WERI-Rb-1 (cell line): ENCODE data around the gene JADE1.
A peak's percentile ranks its signal among the peaks of the same experiment; 100 is the strongest.

Experiments used
- DNase-seq: peaks from one replicate; pipeline ENCODE4 v3.0.0-alpha.2; 2020
- H3K27ac ChIP-seq: fragments of 250-450 bp; sonication (Bioruptor Pico); 2 replicates; pipeline ENCODE4 v1.5.1; 2020; ENCODE audit warnings: mild to moderate bottlenecking, moderate library complexity
- H3K27me3 ChIP-seq: fragments of 250-450 bp; sonication (Bioruptor Pico); 2 replicates; pipeline ENCODE4 v1.5.1; 2021; ENCODE audit warnings: mild to moderate bottlenecking, low read depth, moderate library complexity; ENCODE audit not compliant: insufficient read depth, severe bottlenecking
- H3K36me3 ChIP-seq: fragments of 250-450 bp; sonication (Bioruptor Pico); 2 replicates; pipeline ENCODE4 v1.5.1; 2020; ENCODE audit warnings: mild to moderate bottlenecking, moderate library complexity
- H3K4me3 ChIP-seq: 2 replicates; pipeline ENCODE4 v1.5.1; 2011; ENCODE audit warnings: low read depth, mild to moderate bottlenecking, control low read depth, low read length
- H3K9me3 ChIP-seq: fragments of 250-450 bp; sonication (Bioruptor Pico); 2 replicates; pipeline ENCODE4 v1.5.1; 2021; ENCODE audit warnings: mild to moderate bottlenecking, moderate library complexity; ENCODE audit not compliant: severe bottlenecking
- CTCF ChIP-seq: IDR thresholded peaks from 2 replicates; pipeline ENCODE4 v1.5.1; 2011; ENCODE audit warnings: low read depth, mild to moderate bottlenecking, control low read depth, inconsistent platforms, low read length

The JADE1 gene

DNA sequence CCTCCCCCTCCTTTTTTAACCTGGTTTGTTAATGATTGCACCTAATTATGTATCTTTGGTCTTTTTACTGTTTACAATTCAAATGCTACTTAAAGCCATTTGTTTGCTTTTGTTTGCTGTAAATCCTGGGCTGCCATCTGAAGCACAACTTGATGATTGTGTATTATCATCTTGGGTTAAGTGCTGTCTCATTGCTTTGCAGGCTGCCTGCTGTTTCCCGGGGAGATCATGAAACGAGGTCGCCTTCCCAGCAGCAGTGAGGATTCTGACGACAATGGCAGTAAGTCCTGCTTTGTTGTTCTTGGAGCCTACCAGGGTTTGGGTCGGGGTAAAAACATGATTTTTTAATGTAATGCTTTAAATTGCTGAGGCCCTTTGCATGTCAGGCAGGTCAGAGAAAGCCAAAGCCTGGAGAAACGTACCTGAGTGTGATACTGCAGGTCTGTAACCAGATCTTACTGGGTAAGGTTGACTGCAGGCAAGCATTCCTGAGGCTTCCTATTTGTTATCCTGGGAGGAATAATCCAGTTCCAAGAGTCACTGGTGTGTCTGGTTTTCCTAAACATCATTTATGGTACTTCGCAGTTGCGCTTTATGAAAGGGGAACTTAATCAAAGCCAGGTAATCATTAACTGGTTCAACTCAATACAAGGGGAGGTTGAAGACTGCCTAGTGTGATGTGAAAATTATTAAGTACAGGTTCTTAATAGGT is 22.2 kb downstream of the JADE1 start:
- H3K36me3 ChIP-seq = peaks cover 59% of the 10 kb centered on the region
- H3K27ac ChIP-seq = no peak overlapping the region; the same call in 1 of the 2 replicates
- no peak overlapping the region for H3K4me3 ChIP-seq
- DNase-seq = peak; percentile 42
- no peak for TF ChIP-seq CTCF
- H3K9me3 ChIP-seq = no peaks in the 10 kb centered on the region
- H3K27me3 ChIP-seq = no peaks in the 10 kb centered on the region

DNA sequence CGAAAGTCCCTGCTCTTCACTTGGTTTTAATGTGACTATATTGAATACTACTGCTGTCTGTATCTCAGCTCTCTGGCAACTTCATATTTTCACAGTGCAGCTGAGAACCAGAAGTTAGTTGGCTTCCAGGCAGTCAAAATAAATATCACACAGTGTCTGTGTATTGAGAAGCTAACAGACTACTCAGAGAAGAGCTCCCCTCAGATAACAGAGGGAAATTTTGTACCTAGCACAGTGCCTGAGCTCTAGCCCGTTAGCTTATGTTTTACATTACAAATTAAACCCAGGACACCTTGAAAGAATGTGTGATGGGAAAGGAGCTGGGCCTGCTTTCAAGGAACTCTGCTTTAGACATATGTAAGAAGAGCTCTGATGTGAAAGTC is 22.7 kb downstream of the JADE1 start:
- Histone ChIP-seq H3K36me3 (peaks cover 63% of the 10 kb centered on the region), H3K27me3 (no peaks in the 10 kb centered on the region), H3K9me3 (no peaks in the 10 kb centered on the region), H3K27ac (no peak overlapping the region; the same call in 1 of the 2 replicates), H3K4me3 (no peak overlapping the region)
- DNase-seq = no peak
- no peak for TF ChIP-seq CTCF

DNA sequence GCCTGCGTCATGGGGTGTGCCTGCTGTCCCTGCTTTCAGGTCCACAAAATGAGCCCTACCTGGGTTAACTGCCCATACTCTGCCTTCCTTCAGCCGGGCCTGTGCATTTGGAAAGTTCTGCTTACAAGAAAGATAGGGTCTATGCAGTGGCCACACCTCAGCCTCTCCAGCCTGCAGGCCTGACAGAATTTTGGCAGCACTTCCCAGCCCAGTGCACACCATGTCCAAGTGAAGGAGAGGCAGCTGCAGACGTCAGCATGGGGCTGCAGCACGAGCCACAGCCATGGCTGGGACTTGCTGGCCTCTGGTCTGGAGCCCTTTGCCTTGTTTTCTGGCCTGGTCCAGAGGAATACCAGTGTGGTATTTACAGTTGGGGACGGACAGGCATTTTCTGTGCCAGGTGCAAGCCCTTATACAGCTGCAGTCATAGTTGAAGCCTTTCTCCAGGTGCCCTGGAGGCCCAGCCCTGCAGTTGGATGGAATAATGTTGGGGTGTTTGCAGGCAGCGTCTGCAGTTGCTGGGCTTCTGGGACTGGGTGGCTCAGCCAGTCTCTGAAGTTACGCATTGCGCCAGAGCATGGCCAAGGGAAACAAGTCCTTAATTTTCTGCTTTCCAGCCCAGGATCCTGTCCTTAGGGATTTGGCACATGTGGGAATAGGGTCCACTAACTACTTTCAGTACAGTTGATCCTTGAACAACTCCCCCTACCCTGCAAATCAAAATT is 26.2 kb downstream of the JADE1 start:
- DNase-seq = no peak
- Histone ChIP-seq H3K27ac (no peak overlapping the region), H3K4me3 (no peak overlapping the region), H3K36me3 (peaks cover 64% of the 10 kb centered on the region), H3K27me3 (no peaks in the 10 kb centered on the region), H3K9me3 (no peaks in the 10 kb centered on the region)
- no peak for TF ChIP-seq CTCF

- no peaks in the 10 kb centered on the region for H3K27me3 ChIP-seq
- no peaks in the 10 kb centered on the region for H3K9me3 ChIP-seq
- H3K27ac ChIP-seq = peak overlapping the region; percentile 53
- H3K4me3 ChIP-seq = no peak overlapping the region
- no peak for TF ChIP-seq CTCF
- H3K36me3 ChIP-seq = peaks cover 52% of the 10 kb centered on the region
- DNase-seq = no peak
Measured at GRCh38 chr4:128837198-128837597, 27.7 kb downstream of the JADE1 start.

DNA sequence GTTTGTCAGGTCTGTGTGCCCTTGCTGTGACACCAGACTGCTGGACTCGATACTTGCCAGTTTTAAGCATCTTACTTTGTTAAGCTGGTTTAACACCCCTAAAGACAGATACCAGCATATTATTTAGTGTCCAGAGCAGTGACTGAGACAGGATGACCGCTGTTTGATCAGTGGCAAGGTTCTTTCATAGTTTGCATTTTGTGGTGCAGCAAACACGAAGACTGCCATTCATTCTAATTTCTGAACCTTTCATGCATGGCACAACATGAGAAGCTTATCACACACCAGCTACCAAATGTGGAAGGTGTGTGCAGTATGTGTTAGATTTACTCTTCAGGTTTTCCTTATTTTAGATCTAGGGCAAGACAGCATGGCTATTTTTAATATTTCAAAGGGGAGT is 28.2 kb downstream of the JADE1 start:
- DNase-seq = peak; percentile 75
- no peak for TF ChIP-seq CTCF
- peak overlapping the region; percentile 53 for H3K27ac ChIP-seq

More for the DNA sequence above, 28.2 kb downstream of the JADE1 start:
- no peak overlapping the region for H3K4me3 ChIP-seq
- H3K36me3 ChIP-seq = peaks cover 51% of the 10 kb centered on the region
- H3K27me3 ChIP-seq = no peaks in the 10 kb centered on the region
- H3K9me3 ChIP-seq = no peaks in the 10 kb centered on the region
